Activated T-cell treated with anti-CD3 and anti-CD28 coated beads for 24 hours (primary cell): ENCODE data around the gene EIF4A3.
"Not testable (repeated sequence)": the region's sequence is repeated elsewhere in the genome, so short reads cannot be mapped to it uniquely, and the experiment has no call there.

Experiments used
- DNase-seq: peaks from one replicate; pipeline ENCODE4 v3.0.0-alpha.2; 2020; ENCODE audit warnings: low read depth

The EIF4A3 gene

GRCh38 chr17:80099291-80100034 lies 47.5 kb downstream of the EIF4A3 start:
- no peak for DNase-seq

- no peak for DNase-seq
Measured at GRCh38 chr17:80097844-80098691, 48.9 kb downstream of the EIF4A3 start.

- no peak for DNase-seq
Measured at GRCh38 chr17:80097127-80097621, 49.8 kb downstream of the EIF4A3 start.

GRCh38 chr17:80096561-80097021 lies 50.3 kb downstream of the EIF4A3 start:
- no peak for DNase-seq

GRCh38 chr17:80095844-80096475 lies 51.0 kb downstream of the EIF4A3 start:
- DNase-seq = no peak

GRCh38 chr17:80095038-80095843 lies 51.7 kb downstream of the EIF4A3 start:
- no peak for DNase-seq

GRCh38 chr17:80092959-80093358 lies 54.0 kb downstream of the EIF4A3 start:
- no peak for DNase-seq

GRCh38 chr17:80091376-80091775 lies 55.6 kb downstream of the EIF4A3 start:
- DNase-seq = no peak

GRCh38 chr17:80090164-80090563 lies 56.8 kb downstream of the EIF4A3 start:
- not testable (repeated sequence) for DNase-seq

GRCh38 chr17:80089762-80090161 lies 57.2 kb downstream of the EIF4A3 start:
- no peak for DNase-seq

- no peak for DNase-seq
Measured at GRCh38 chr17:80087346-80088265, 59.3 kb downstream of the EIF4A3 start.

- DNase-seq = no peak
Measured at GRCh38 chr17:80086616-80087015, 60.3 kb downstream of the EIF4A3 start.

GRCh38 chr17:80086081-80086480 lies 60.8 kb downstream of the EIF4A3 start:
- DNase-seq = no peak

GRCh38 chr17:80084773-80085172 lies 62.2 kb downstream of the EIF4A3 start:
- no peak for DNase-seq
